Measurements from ENCODE around the gene CCDC92B.

Gene CCDC92B

DNA sequence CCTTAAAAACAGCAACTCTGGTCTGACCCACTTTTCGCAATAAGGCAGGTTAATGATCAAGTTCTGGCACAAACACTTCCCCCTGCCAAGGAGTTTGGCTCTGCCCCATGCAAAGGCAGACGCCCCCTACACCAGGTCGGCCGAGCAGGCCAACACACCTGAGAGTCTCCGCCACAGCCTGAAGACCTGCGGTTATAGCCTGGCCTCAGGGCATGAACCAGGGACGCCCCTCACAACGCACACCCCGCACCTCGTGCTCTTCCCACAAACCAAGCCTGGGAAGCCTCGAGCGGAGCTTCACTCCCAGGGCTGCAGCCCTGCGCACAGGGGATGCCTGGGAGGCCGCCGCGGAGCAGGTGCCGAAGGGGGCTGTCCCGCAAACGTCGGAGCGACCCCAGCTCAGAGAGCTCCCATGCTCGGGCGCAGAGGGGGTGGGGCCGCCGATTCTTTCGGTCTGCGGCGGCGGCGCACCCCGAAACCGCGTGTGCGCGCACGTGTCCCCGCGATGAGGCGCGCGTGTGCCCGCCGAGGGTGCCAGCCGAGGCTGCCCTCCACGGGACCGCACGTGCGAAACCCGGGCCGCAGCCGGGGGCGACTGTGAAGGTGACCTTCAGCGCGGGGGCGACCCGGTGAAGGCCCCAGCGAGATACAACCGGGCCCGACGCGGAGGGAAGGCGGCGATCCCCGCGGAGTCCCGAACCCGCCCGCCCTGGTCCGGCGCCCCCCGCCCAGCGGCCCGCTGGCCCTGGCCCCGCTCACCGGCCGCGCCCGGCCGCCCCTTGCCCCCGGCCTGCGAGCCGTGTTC lies 38.4 kb downstream of the CCDC92B start:
- TF ChIP-seq, protein P1, sequence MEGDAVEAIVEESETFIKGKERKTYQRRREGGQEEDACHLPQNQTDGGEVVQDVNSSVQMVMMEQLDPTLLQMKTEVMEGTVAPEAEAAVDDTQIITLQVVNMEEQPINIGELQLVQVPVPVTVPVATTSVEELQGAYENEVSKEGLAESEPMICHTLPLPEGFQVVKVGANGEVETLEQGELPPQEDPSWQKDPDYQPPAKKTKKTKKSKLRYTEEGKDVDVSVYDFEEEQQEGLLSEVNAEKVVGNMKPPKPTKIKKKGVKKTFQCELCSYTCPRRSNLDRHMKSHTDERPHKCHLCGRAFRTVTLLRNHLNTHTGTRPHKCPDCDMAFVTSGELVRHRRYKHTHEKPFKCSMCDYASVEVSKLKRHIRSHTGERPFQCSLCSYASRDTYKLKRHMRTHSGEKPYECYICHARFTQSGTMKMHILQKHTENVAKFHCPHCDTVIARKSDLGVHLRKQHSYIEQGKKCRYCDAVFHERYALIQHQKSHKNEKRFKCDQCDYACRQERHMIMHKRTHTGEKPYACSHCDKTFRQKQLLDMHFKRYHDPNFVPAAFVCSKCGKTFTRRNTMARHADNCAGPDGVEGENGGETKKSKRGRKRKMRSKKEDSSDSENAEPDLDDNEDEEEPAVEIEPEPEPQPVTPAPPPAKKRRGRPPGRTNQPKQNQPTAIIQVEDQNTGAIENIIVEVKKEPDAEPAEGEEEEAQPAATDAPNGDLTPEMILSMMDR (IDR thresholded peaks at IDR 0.05; ENCODE audit: low read length), result no peak
- no peak for TF ChIP-seq EZH2 (IDR thresholded peaks at IDR 0.05; ENCODE audit: borderline replicate concordance, low read length)
- no peaks in the 10 kb centered on the region for H3K9me3 ChIP-seq (ENCODE audit: low read length)
- H3K27me3 ChIP-seq (ENCODE audit: insufficient read depth, low read length), result no peaks in the 10 kb centered on the region
- peak overlapping the region; percentile 99 for H3K4me3 ChIP-seq (ENCODE audit: low read depth, low read length, poor library complexity, severe bottlenecking)
- H3K27ac ChIP-seq (ENCODE audit: low read depth, low read length, poor library complexity, severe bottlenecking), result peak overlapping the region; percentile 70
- H3K36me3 ChIP-seq (ENCODE audit: insufficient read depth, low read length), result 0 out of 2 replicates have a peak, but pooled peaks cover 5% of the 10 kb centered on the region
- H3K4me1 ChIP-seq (ENCODE audit: insufficient read depth, low read length, severe bottlenecking), result peaks cover 42% of the 10 kb centered on the region
- peaks cover 52% of the 10 kb centered on the region for H3K79me2 ChIP-seq (ENCODE audit: insufficient read depth, low read length)
- peak overlapping the region; percentile 93 for H3K9ac ChIP-seq (ENCODE audit: low read length)
- no peak overlapping the region for H2AFZ ChIP-seq (ENCODE audit: low read length)
- H3F3A ChIP-seq (ENCODE audit: insufficient read depth, low read length), result no peaks in the 10 kb centered on the region
- no peaks in the 10 kb centered on the region for H4K20me1 ChIP-seq (ENCODE audit: insufficient read depth, low read length)
- no peaks in the 10 kb centered on the region for H3K9me2 ChIP-seq (ENCODE audit: low read depth, low read length)
- peak overlapping the region; percentile 88 for H3K4me2 ChIP-seq (ENCODE audit: low read length)

DNA sequence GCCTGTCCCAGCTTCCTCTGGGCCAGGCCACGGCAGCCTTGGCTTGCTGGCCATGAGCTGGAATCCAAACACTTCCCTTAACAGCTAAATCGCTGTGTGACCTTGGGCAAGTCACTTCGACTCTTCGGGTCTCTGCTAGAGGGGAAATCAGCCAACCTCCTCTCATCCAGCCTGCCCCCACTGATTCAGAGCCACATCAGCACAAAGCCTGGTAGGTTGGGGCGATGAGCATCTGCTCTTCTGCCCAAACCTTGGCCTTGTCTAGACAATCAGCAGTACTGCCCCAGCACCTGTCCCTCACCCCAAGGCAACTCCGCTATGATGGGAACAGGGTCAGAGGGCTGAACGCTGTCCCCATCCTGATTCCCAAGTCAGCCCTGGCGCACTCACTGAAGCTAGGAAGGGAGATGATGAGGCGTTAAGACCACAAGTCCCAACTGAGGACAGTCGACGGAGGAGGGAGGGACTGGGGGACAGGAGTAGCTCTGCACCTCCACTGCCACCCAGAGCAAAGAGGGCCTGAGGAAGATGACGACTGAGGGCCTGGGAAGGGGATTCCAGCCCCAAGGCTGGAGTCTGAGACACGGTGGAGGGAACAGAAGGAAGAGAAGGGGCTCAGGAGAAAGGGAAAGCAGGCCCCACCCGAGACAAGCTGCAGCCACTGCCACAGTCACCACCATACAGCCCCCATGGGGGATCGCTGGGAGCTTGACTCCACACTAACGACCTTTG lies 39.2 kb downstream of the CCDC92B start:
- H3K9me3 ChIP-seq (ENCODE audit: low read length), result no peaks in the 10 kb centered on the region
- H3F3A ChIP-seq (ENCODE audit: insufficient read depth, low read length), result no peaks in the 10 kb centered on the region
- peaks cover 42% of the 10 kb centered on the region for H3K4me1 ChIP-seq (ENCODE audit: insufficient read depth, low read length, severe bottlenecking)
- TF ChIP-seq EZH2 (IDR thresholded peaks at IDR 0.05; ENCODE audit: borderline replicate concordance, low read length), result no peak
- TF ChIP-seq, protein P1 (IDR thresholded peaks at IDR 0.05; ENCODE audit: low read length), result no peak
- H3K4me3 ChIP-seq (ENCODE audit: low read depth, low read length, poor library complexity, severe bottlenecking), result peak overlapping the region; percentile 99
- H3K79me2 ChIP-seq (ENCODE audit: insufficient read depth, low read length), result peaks cover 59% of the 10 kb centered on the region
- H3K27ac ChIP-seq (ENCODE audit: low read depth, low read length, poor library complexity, severe bottlenecking), result peak overlapping the region; percentile 70
- H3K4me2 ChIP-seq (ENCODE audit: low read length), result peak overlapping the region; percentile 88
- peak overlapping the region; percentile 93 for H3K9ac ChIP-seq (ENCODE audit: low read length)
- H4K20me1 ChIP-seq (ENCODE audit: insufficient read depth, low read length), result no peaks in the 10 kb centered on the region
- H3K9me2 ChIP-seq (ENCODE audit: low read depth, low read length), result no peaks in the 10 kb centered on the region
- H2AFZ ChIP-seq (ENCODE audit: low read length), result no peak overlapping the region
- 0 out of 2 replicates have a peak, but pooled peaks cover 5% of the 10 kb centered on the region for H3K36me3 ChIP-seq (ENCODE audit: insufficient read depth, low read length)
- no peaks in the 10 kb centered on the region for H3K27me3 ChIP-seq (ENCODE audit: insufficient read depth, low read length)

DNA sequence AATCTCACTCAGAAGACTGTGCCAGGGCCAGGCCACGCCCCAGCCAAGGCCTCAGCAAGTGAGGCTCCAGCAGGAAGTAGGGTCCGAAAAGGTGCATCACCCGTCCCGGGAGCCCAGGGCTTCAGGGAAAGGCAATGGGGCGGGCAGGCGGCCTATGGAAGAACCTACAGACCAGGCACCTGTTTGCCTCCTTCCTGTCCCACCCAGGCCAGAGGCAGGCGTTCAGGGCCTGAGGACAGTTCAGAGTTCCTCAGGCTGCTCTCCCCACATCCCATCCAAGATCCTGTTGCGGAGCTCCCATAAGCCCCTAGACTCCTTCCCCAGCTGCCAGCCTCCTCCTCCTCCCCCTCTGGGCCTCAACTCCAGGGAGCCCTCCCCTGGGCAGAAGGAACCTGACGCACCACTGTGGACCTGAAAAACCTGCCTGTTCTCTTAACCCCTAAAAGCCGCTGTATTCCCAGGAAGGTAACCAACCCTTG lies 40.2 kb downstream of the CCDC92B start:
- Histone ChIP-seq H3K4me2 (ENCODE audit: low read length) (peak overlapping the region; percentile 88), H3K36me3 (ENCODE audit: insufficient read depth, low read length) (peaks cover 12% of the 10 kb centered on the region; the same call in 1 of the 2 replicates), H3K4me3 (ENCODE audit: low read depth, low read length, poor library complexity, severe bottlenecking) (peak overlapping the region; percentile 99), H3K27ac (ENCODE audit: low read depth, low read length, poor library complexity, severe bottlenecking) (peak overlapping the region; percentile 70), H4K20me1 (ENCODE audit: insufficient read depth, low read length) (no peaks in the 10 kb centered on the region), H3K27me3 (ENCODE audit: insufficient read depth, low read length) (no peaks in the 10 kb centered on the region), H3K4me1 (ENCODE audit: insufficient read depth, low read length, severe bottlenecking) (peaks cover 42% of the 10 kb centered on the region), H3K9ac (ENCODE audit: low read length) (peak overlapping the region; percentile 93), H3K9me3 (ENCODE audit: low read length) (no peaks in the 10 kb centered on the region), H3K79me2 (ENCODE audit: insufficient read depth, low read length) (peaks cover 60% of the 10 kb centered on the region), H3K9me2 (ENCODE audit: low read depth, low read length) (no peaks in the 10 kb centered on the region), H3F3A (ENCODE audit: insufficient read depth, low read length) (no peaks in the 10 kb centered on the region), H2AFZ (ENCODE audit: low read length) (no peak overlapping the region)
- TF ChIP-seq EZH2 (IDR thresholded peaks at IDR 0.05; ENCODE audit: borderline replicate concordance, low read length), result no peak
- TF ChIP-seq, protein P1 (IDR thresholded peaks at IDR 0.05; ENCODE audit: low read length), result no peak
